ENCODE data around the gene SNRPA. TPM values are rescaled to one million over a fixed set of nuclear protein-coding genes. Genes with fewer than 3 reads are reported as not detected.
A peak's percentile ranks its signal among the peaks of the same experiment; 100 is the strongest.
"Not testable (repeated sequence)": the region's sequence is repeated elsewhere in the genome, so short reads cannot be mapped to it uniquely, and the experiment has no call there.

The SNRPA gene
- total RNA-seq, 1 experiment from 2014 or later: 86.5 TPM

GRCh38 chr19:40776364-40776763 is 25.4 kb downstream of the SNRPA start:
- DNase-seq (ENCODE audit: low read depth): no peak

GRCh38 chr19:40776932-40777644 is 26.1 kb downstream of the SNRPA start:
- peak; percentile 93 for DNase-seq (ENCODE audit: low read depth)

- DNase-seq (ENCODE audit: low read depth): no peak
These were observed 26.6 kb downstream of the SNRPA start for GRCh38 chr19:40777645-40777936.

GRCh38 chr19:40777937-40778705 is 27.1 kb downstream of the SNRPA start, which contains the start of gene RAB4B:
TSS of gene RAB4B (plus strand) at chr19:40778247. CDS start at chr19:40778376, 129 bp downstream.
- DNase-seq (ENCODE audit: low read depth): peak; percentile 100

GRCh38 chr19:40778706-40779284 is 27.8 kb downstream of the SNRPA start:
- DNase-seq (ENCODE audit: low read depth): no peak

- DNase-seq (ENCODE audit: low read depth): no peak
These were observed 29.6 kb downstream of the SNRPA start for GRCh38 chr19:40780582-40780981.

- DNase-seq (ENCODE audit: low read depth): no peak
These were observed 30.1 kb downstream of the SNRPA start for GRCh38 chr19:40781140-40781539.

- no peak for DNase-seq (ENCODE audit: low read depth)
These were observed 32.7 kb downstream of the SNRPA start for GRCh38 chr19:40783711-40784110.

- DNase-seq (ENCODE audit: low read depth): not testable (repeated sequence)
These were observed 33.1 kb downstream of the SNRPA start for GRCh38 chr19:40784146-40784545.

- no peak for DNase-seq (ENCODE audit: low read depth)
These were observed 34.5 kb downstream of the SNRPA start for GRCh38 chr19:40785526-40785925.

GRCh38 chr19:40786060-40787037 is 35.3 kb downstream of the SNRPA start:
- no peak for DNase-seq (ENCODE audit: low read depth)

- DNase-seq (ENCODE audit: low read depth): no peak
These were observed 40.3 kb downstream of the SNRPA start for GRCh38 chr19:40791349-40791748.

- DNase-seq (ENCODE audit: low read depth): no peak
These were observed 41.0 kb downstream of the SNRPA start for GRCh38 chr19:40791996-40792395.

- no peak for DNase-seq (ENCODE audit: low read depth)
These were observed 46.4 kb downstream of the SNRPA start for GRCh38 chr19:40797166-40797962.

- peak; percentile 82 for DNase-seq (ENCODE audit: low read depth)
These were observed 47.1 kb downstream of the SNRPA start for GRCh38 chr19:40797963-40798682.

GRCh38 chr19:40798683-40799557 is 47.9 kb downstream of the SNRPA start, which contains the start of gene EGLN2:
TSS of gene EGLN2 (plus strand) at chr19:40799191. CDS start at chr19:40800573, 1,382 bp downstream.
- peak; percentile 100 for DNase-seq (ENCODE audit: low read depth)

- peak; percentile 42 for DNase-seq (ENCODE audit: low read depth)
These were observed 48.7 kb downstream of the SNRPA start for GRCh38 chr19:40799558-40800338.

- no peak for DNase-seq (ENCODE audit: low read depth)
These were observed 49.5 kb downstream of the SNRPA start for GRCh38 chr19:40800339-40800996.
